Liver (tissue), 9 donors: ENCODE results near the gene REPS1. TPM values are rescaled to one million over a fixed set of nuclear protein-coding genes. Genes with fewer than 3 reads are reported as not detected.

Experiments used
- DNase-seq: peaks from one replicate; pipeline ENCODE4 v3.0.0-alpha.2; 2017; ENCODE audit warnings: low spot score
- H3K27ac ChIP-seq, 2 donors: one replicate each; pipeline ENCODE4 v1.7.0; 2013; ENCODE audit warnings: inconsistent platforms in 2 of 2, low read length in 2 of 2, control low read depth in 1 of 2, low read depth in 1 of 2, mild to moderate bottlenecking in 1 of 2
- H3K27me3 ChIP-seq, 4 donors: one replicate each; pipeline versions ENCODE4 v1.6.1 to v1.7.0; 2013; ENCODE audit warnings: low read length in 3 of 4, inconsistent platforms in 1 of 4, mild to moderate bottlenecking in 1 of 4, moderate library complexity in 1 of 4; ENCODE audit not compliant: control insufficient read depth in 4 of 4, insufficient read depth in 4 of 4
- H3K36me3 ChIP-seq, 4 donors: one replicate each; pipeline versions ENCODE4 v1.6.1 to v1.7.0; 2013; ENCODE audit warnings: low read length in 3 of 4, mild to moderate bottlenecking in 3 of 4, low read depth in 1 of 4, moderate library complexity in 1 of 4; ENCODE audit not compliant: control insufficient read depth in 4 of 4, insufficient read depth in 3 of 4
- H3K4me1 ChIP-seq, 4 donors: one replicate each; pipeline versions ENCODE4 v1.6.1 to v1.7.0; 2013; ENCODE audit warnings: low read length in 3 of 4, mild to moderate bottlenecking in 3 of 4, moderate library complexity in 1 of 4; ENCODE audit not compliant: control insufficient read depth in 4 of 4, insufficient read depth in 4 of 4
- H3K4me3 ChIP-seq, 3 donors: one replicate each; pipeline versions ENCODE4 v1.6.1 to v1.7.0; 2013; ENCODE audit warnings: low read length in 3 of 3, control low read depth in 1 of 3, low read depth in 1 of 3, mild to moderate bottlenecking in 1 of 3
- H3K9ac ChIP-seq, 2 donors: one replicate each; pipeline ENCODE4 v1.7.0; 2013; ENCODE audit warnings: low read length in 2 of 2, mild to moderate bottlenecking in 2 of 2, moderate library complexity in 2 of 2, control low read depth in 1 of 2, low read depth in 1 of 2
- H3K9me3 ChIP-seq, 4 donors: one replicate each; pipeline versions ENCODE4 v1.6.1 to v1.7.0; 2013; ENCODE audit warnings: low read length in 3 of 4; ENCODE audit not compliant: control insufficient read depth in 4 of 4
- FOXA1 ChIP-seq: IDR thresholded peaks from 2 replicates; pipeline ENCODE4 v1.6.1; 2016; ENCODE audit warnings: antibody characterized with exemption
- JUND ChIP-seq, 2 donors: IDR thresholded peaks; 2 replicates each; pipeline ENCODE4 v1.6.1; 2016; ENCODE audit warnings: antibody characterized with exemption in 2 of 2
- MAX ChIP-seq: IDR thresholded peaks from 2 replicates; pipeline ENCODE4 v1.6.1; 2016; ENCODE audit warnings: antibody characterized with exemption
- RAD21 ChIP-seq, 2 donors: IDR thresholded peaks; 2 replicates each; pipeline ENCODE4 v1.6.1; 2016; ENCODE audit warnings: antibody characterized with exemption in 2 of 2, mild to moderate bottlenecking in 2 of 2
- REST ChIP-seq: IDR thresholded peaks from 2 replicates; pipeline ENCODE4 v1.6.1; 2016; ENCODE audit warnings: antibody characterized with exemption, mild to moderate bottlenecking
- SP1 ChIP-seq: IDR thresholded peaks from 2 replicates; pipeline ENCODE4 v1.6.1; 2018; ENCODE audit warnings: antibody characterized with exemption, mild to moderate bottlenecking
- TAF1 ChIP-seq: conservative IDR thresholded peaks from 2 replicates; pipeline ENCODE4 v1.6.1; 2016; ENCODE audit warnings: antibody characterized with exemption, mild to moderate bottlenecking
- ZBTB33 ChIP-seq: IDR thresholded peaks from 2 replicates; pipeline ENCODE4 v1.6.1; 2016; ENCODE audit warnings: antibody characterized with exemption
- WGBS: extraction: QIAGEN DNeasy Blood & Tissue Kit; methylation state at CpG from one replicate; pipeline ENCODE4 v1.1.7; 2013; 5-methylcytosine and 5-hydroxymethylcytosine counted together
- polyA plus RNA-seq, 2 donors: library from polyadenylated mRNA; stranded (reverse) in 1 of 2; unstranded in 1 of 2; fragments of 200-250 nt in 1 of 2; fragments of >200 nt in 1 of 2; fragmentation: Nextera tagmentation in 1 of 2; extraction: Ambion mirVana in 1 of 2; gene quantifications; one replicate each; pipeline versions ENCODE4 v1.2.1 to v1.2.3, GENCODE V29; 2013 to 2015
- total RNA-seq, 2 donors: library from RNA; depleted of rRNA; stranded (reverse); fragments of >200 nt; gene quantifications; one replicate each; pipeline ENCODE4 v1.2.3, GENCODE V29; 2014
- TF ChIP-seq, protein P1 (sequence below): fragments of 150-350 bp; IDR thresholded peaks from 2 replicates; pipeline ENCODE4 v1.5.1; 2017; ENCODE audit warnings: improper control_type of control experiment, low read depth, low read length; ENCODE audit not compliant: missing input control
- donor health status: healthy.
- donor health status: healthy.
- donor health status: healthy.
- donor health status: healthy.
- donor health status: healthy.

Gene REPS1
- total and polyA plus RNA-seq, 4 donors: 12.3 to 46.4 (median 21.1) TPM

GRCh38 chr6:138864343-138864890 lies 123.6 kb downstream of the REPS1 start:
- Histone ChIP-seq H3K27ac (no peak overlapping the region), H3K4me3 (no peak overlapping the region), H3K27me3 (no peaks in the 10 kb centered on the region), H3K9me3 (no peaks in the 10 kb centered on the region), H3K4me1 (no peaks in the 10 kb centered on the region), H3K9ac (no peak overlapping the region), H3K36me3 (no peaks in the 10 kb centered on the region)
- no peak for DNase-seq
- WGBS: 82% methylated on average over 6 of the region's 6 CpGs
- TF ChIP-seq, protein P1, sequence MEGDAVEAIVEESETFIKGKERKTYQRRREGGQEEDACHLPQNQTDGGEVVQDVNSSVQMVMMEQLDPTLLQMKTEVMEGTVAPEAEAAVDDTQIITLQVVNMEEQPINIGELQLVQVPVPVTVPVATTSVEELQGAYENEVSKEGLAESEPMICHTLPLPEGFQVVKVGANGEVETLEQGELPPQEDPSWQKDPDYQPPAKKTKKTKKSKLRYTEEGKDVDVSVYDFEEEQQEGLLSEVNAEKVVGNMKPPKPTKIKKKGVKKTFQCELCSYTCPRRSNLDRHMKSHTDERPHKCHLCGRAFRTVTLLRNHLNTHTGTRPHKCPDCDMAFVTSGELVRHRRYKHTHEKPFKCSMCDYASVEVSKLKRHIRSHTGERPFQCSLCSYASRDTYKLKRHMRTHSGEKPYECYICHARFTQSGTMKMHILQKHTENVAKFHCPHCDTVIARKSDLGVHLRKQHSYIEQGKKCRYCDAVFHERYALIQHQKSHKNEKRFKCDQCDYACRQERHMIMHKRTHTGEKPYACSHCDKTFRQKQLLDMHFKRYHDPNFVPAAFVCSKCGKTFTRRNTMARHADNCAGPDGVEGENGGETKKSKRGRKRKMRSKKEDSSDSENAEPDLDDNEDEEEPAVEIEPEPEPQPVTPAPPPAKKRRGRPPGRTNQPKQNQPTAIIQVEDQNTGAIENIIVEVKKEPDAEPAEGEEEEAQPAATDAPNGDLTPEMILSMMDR: no peak
- TF ChIP-seq SP1: no peak
- no peak for TF ChIP-seq REST
- no peak for TF ChIP-seq FOXA1
- TF ChIP-seq MAX: no peak

DNA sequence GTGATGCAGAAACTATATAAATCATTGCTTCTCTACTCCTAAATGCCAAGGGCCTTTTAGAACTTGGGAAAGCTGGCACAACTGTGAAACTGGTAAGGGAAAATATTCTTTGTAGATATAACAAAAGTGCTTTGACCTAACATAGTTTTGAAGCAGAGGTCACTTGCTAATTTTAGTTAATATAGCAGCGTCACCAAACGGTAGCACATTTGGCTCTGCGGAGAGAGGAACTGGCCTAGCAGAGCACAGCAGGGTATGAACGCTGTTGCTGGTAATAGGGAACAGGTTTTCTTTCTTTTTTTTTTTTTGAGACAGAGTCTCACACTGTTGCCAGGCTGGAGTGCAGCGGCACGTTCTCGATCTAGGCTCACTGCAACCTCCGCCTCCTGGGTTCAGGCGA lies 124.7 kb downstream of the REPS1 start:
- no peak for DNase-seq
- no peak overlapping the region for H3K9ac ChIP-seq

More for the DNA sequence above, 124.7 kb downstream of the REPS1 start:
- Histone ChIP-seq H3K9me3 (peaks cover 0 to 2% (median 0%) of the 10 kb centered on the region in 4 donors), H3K36me3 (no peaks in the 10 kb centered on the region), H3K4me1 (no peaks in the 10 kb centered on the region), H3K27me3 (no peaks in the 10 kb centered on the region), H3K4me3 (no peak overlapping the region), H3K27ac (no peak overlapping the region)
- WGBS: 87% methylated on average over 9 of the region's 9 CpGs
- TF ChIP-seq REST: no peak
- no peak for TF ChIP-seq ZBTB33
- no peak for TF ChIP-seq TAF1
- no peak for TF ChIP-seq JUND (IDR thresholded peaks at IDR 0.05)
- TF ChIP-seq RAD21 (IDR thresholded peaks at IDR 0.05): no peak
